Activated T-helper 1 cell treated with anti-CD3 and anti-CD28 coated beads, Interleukin-2, amount 50 U/mL, for 16 hours (primary cell): Measurements from ENCODE around the gene CCNY.
"Not testable (repeated sequence)": the region's sequence is repeated elsewhere in the genome, so short reads cannot be mapped to it uniquely, and the experiment has no call there.

ENCODE experiments used
- DNase-seq, 2 donors: peaks; one replicate each; pipeline ENCODE4 v3.0.0-alpha.2; 2020; ENCODE audit warnings: low read depth in 1 of 2, low spot score in 1 of 2

The CCNY gene

GRCh38 chr10:35353805-35354204, 17.5 kb downstream of the CCNY start:
- DNase-seq: no peak

- not testable (repeated sequence) for DNase-seq
Observed at GRCh38 chr10:35354257-35354656, 17.9 kb downstream of the CCNY start.

GRCh38 chr10:35355971-35356724, 19.8 kb downstream of the CCNY start:
- no peak for DNase-seq

- no peak for DNase-seq
Observed at GRCh38 chr10:35356725-35357092, 20.4 kb downstream of the CCNY start.

GRCh38 chr10:35359056-35359455, 22.7 kb downstream of the CCNY start:
- DNase-seq: no peak

- no peak for DNase-seq
Observed at GRCh38 chr10:35359873-35360272, 23.6 kb downstream of the CCNY start.

GRCh38 chr10:35362701-35363350, 26.5 kb downstream of the CCNY start:
- no peak for DNase-seq

- no peak for DNase-seq
Observed at GRCh38 chr10:35363587-35363986, 27.3 kb downstream of the CCNY start.

GRCh38 chr10:35364808-35365207, 28.5 kb downstream of the CCNY start:
- DNase-seq: no peak

- no peak for DNase-seq
Observed at GRCh38 chr10:35365994-35366393, 29.7 kb downstream of the CCNY start.

GRCh38 chr10:35367107-35367859, 31.0 kb downstream of the CCNY start:
- no peak for DNase-seq

- DNase-seq: no peak
Observed at GRCh38 chr10:35367982-35368381, 31.7 kb downstream of the CCNY start.

GRCh38 chr10:35368485-35369048, 32.3 kb downstream of the CCNY start:
- DNase-seq: no peak

- no peak for DNase-seq
Observed at GRCh38 chr10:35369049-35369611, 32.8 kb downstream of the CCNY start.

GRCh38 chr10:35371731-35372130, 35.4 kb downstream of the CCNY start:
- no peak for DNase-seq

- no peak for DNase-seq
Observed at GRCh38 chr10:35372329-35372728, 36.0 kb downstream of the CCNY start.

GRCh38 chr10:35375091-35375765, 38.9 kb downstream of the CCNY start:
- DNase-seq: no peak

- DNase-seq: no peak
Observed at GRCh38 chr10:35377050-35377728, 40.9 kb downstream of the CCNY start.

- DNase-seq: no peak
Observed at GRCh38 chr10:35378541-35379210, 42.4 kb downstream of the CCNY start.
